Endothelial cell of umbilical vein (primary cell): ENCODE measurements around the gene NHS.

Experiments
- CTCF ChIP-seq, 2 donors: IDR thresholded peaks; 1 replicate in 1 of 2; 2 replicates in 1 of 2; pipeline ENCODE4 v1.5.1; 2011; ENCODE audit warnings: low read length in 2 of 2, mild to moderate bottlenecking in 2 of 2, moderate library complexity in 2 of 2, control low read depth in 1 of 2, inconsistent platforms in 1 of 2, low read depth in 1 of 2; ENCODE audit not compliant: insufficient read depth in 1 of 2; ENCODE audit errors: extremely low read depth in 1 of 2
- EZH2 ChIP-seq: IDR thresholded peaks from 2 replicates; pipeline ENCODE4 v1.6.1; 2012; ENCODE audit warnings: borderline replicate concordance, low read depth, mild to moderate bottlenecking, moderate library complexity, low read length, inconsistent platforms; ENCODE audit not compliant: severe bottlenecking
- FOS ChIP-seq: IDR thresholded peaks from 2 replicates; pipeline ENCODE4 v1.6.1; 2011; ENCODE audit warnings: mild to moderate bottlenecking, low read length, moderate library complexity, borderline replicate concordance; ENCODE audit not compliant: insufficient read depth
- GATA2 ChIP-seq: IDR thresholded peaks from 2 replicates; pipeline ENCODE4 v1.7.0; 2011; ENCODE audit warnings: low read depth, mild to moderate bottlenecking, moderate library complexity, mixed read lengths, low read length; ENCODE audit not compliant: insufficient read length, insufficient read depth
- POLR2A ChIP-seq: IDR thresholded peaks from 2 replicates; pipeline ENCODE4 v1.6.1; 2012; ENCODE audit warnings: low read depth, mild to moderate bottlenecking, control low read depth, low read length
- POLR2AphosphoS5 ChIP-seq: IDR thresholded peaks from 2 replicates; pipeline ENCODE4 v1.6.1; 2012; ENCODE audit warnings: low read depth, mild to moderate bottlenecking, control low read depth, low read length, moderate library complexity; ENCODE audit not compliant: insufficient read depth
- TF ChIP-seq, protein P1 (sequence below): IDR thresholded peaks from 2 replicates; pipeline ENCODE4 v1.6.1; 2011; ENCODE audit not compliant: insufficient read depth, insufficient read length

GRCh38 chrX:17554914-17555313 lies 179.9 kb downstream of the NHS start:
- no peak for TF ChIP-seq CTCF (IDR thresholded peaks at IDR 0.05; ENCODE audit: extremely low read depth in 1 of 2, insufficient read depth in 1 of 2, low read depth in 1 of 2, low read length in 2 of 2)
- TF ChIP-seq, protein P1, sequence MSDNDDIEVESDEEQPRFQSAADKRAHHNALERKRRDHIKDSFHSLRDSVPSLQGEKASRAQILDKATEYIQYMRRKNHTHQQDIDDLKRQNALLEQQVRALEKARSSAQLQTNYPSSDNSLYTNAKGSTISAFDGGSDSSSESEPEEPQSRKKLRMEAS = no peak
- TF ChIP-seq EZH2 = no peak
- TF ChIP-seq POLR2A = no peak
- TF ChIP-seq POLR2AphosphoS5 = no peak
- no peak for TF ChIP-seq GATA2
- no peak for TF ChIP-seq FOS
